A673 (cell line): ENCODE data around the gene RFTN1.

ENCODE experiments used
- CTCF ChIP-seq: fragments of 300-800, 200-600 bp; sonication (generic); conservative IDR thresholded peaks from 2 replicates; pipeline ENCODE4 v1.5.1; 2017; ENCODE audit warnings: low read depth, mild to moderate bottlenecking, antibody characterized with exemption, low read length, moderate library complexity, mixed read lengths
- EZH2 ChIP-seq: fragments of 200-600 bp; sonication (generic); IDR thresholded peaks from 2 replicates; pipeline ENCODE4 v1.6.1; 2017; ENCODE audit warnings: borderline replicate concordance, low read depth, mild to moderate bottlenecking, mixed read lengths, antibody characterized with exemption, low read length; ENCODE audit not compliant: poor library complexity, severe bottlenecking

GRCh38 chr3:16503191-16503776 lies 10.2 kb downstream of the RFTN1 start:
- TF ChIP-seq CTCF (no peak), EZH2 (no peak)
